Right kidney (tissue), 1 donor: ENCODE measurements around the gene VEPH1.
A peak's percentile ranks its signal among the peaks of the same experiment; 100 is the strongest.

ENCODE experiments used
- DNase-seq: peaks from one replicate; pipeline ENCODE4 v3.0.0-alpha.2; 2016

VEPH1 gene

DNA sequence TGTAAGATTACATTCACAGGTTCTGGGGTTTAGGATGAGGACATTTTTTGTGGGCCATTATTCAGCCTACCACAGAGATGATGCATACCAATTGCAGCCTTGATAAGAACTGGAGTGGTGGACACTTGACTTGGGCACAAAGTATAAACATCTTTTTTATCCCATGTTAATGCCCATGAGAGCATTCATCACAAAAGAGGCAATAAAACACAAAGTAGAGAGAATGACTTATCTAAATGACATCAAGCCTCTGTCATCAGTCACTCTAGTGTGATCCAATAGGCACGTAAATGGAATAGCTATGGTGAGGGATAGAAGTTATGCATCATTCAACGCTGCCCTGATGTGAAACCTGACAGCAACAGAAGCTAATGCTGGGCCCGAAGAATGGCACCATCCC lies 25.8 kb downstream of the VEPH1 start:
- DNase-seq: no peak

DNA sequence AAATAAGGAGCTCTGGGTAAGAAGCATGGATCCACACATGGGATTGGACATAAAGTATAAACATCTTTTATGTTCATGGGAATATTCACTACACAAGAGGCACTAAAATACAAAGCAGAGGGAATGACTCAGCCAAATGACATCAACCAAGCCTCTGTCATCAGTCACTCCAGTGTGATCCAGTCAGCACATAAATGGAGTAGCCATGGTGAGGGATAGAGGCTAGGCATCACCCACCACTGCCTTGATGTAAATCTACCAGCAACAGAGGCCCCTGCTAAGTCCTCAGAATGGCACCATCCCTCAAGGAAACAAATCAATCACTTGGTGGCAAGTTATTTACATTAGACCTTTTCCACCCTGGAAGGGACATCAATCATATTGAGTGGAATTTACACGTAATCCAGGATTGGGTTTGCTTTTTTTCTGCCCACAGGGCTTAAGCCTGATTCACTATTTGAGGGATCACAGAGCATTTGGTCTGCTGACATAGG lies 27.2 kb downstream of the VEPH1 start:
- no peak for DNase-seq

DNA sequence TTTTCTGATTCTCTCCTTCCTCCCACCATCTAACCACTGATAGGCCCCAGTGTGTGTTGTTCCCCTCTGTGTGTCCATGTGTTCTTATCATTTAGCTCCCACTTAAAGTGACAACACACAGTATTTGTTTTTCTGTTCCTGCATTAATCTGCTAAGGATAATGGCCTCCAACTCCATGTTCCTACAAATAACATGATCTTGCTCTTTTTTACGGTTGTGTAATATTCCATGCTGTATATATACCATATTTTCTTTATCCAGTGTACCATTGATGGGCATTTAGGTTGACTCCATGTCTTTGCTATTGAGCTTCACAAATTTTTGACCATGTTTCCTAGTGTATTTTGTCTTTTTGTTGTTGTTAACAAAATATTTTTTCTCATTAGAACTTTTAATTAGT lies 30.6 kb downstream of the VEPH1 start:
- DNase-seq: no peak

DNA sequence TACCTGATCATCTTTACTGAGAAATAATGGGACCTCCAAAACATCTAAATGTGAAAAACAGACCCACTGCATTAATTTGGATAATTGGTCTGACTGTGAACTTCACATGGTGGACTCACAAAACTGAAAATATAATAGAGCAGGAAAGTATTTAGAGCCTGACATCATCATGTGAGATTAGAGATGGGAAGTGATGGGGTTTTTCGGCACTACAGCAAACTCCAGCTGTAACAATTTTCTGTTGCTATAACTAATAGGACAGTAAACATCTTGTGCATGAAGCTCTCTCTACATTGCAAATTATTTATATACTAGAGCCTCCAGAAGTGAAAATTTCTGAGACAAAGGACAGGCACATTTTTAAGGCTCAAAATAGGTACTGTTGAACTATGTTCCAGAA lies 32.2 kb downstream of the VEPH1 start:
- DNase-seq: no peak

DNA sequence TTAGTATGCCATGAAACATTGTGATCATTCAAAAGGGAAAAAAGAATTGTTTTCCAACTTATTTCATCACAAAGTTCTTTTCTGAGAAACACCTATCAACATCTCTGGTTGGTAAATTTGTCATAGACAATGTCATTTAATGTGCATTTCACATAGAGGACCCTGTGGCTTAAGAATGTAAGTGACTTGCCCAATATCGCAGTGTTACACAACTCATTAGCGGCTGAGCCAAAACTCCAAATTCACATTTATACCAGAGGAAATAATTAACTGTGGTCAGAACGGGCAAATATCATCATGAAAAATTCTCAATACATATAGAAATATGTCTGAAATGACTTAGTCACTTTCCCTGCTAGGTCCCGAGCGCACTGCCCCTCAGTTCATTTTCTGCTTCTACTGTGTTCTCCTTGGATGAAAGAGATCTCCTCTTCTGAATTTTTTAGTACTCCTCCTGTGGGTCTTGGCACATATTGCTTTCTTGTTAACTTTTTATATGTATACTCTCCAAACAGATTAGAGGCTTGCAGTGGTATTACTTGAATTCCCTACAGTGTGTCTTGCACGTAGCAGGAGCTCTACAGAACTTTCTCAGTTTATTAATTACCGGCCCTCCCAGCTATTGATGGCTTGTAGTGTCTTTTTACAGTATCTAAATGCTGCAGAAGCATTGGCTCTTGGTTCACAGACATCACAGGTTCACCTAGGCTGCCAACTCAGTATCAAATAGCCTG lies 33.5 kb downstream of the VEPH1 start:
- no peak for DNase-seq

DNA sequence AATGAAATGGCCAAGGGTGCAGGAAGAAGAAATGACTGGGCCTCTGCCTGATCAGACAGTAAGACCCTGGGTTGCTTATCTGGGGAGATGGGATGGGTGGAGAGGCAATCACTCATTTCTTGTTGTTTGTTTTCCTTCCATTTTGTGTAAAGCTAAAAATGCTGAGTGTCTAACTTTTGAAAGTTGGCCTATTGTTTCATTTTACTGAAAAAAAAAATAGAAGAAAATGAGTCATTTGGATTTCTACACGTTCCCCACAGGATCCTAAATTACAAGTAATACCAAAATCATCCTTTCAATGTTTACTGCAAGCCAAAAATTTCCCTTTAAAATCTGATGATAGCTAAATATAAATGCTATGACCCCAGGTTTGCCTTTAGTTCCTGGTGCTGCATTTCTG lies 36.0 kb downstream of the VEPH1 start:
- no peak for DNase-seq

DNA sequence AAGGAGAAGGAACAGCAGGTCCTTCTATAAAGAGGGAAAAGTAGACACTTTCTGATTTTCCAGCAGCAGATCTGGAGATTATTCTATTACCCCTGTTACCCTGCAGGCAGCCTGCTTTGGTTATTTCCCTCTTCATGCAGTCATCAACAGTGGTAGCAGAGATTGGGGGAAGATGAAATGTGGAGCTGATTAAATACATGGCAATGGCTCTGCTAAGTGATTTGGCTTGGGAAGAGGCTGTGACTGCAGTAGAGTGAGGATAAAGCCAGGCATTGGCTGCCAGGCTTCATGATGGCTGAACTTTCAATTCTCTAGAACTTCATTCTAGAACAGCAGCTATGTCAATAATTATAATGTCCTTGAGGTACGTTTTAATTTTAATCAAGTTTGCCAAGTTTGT lies 37.5 kb downstream of the VEPH1 start:
- no peak for DNase-seq

DNA sequence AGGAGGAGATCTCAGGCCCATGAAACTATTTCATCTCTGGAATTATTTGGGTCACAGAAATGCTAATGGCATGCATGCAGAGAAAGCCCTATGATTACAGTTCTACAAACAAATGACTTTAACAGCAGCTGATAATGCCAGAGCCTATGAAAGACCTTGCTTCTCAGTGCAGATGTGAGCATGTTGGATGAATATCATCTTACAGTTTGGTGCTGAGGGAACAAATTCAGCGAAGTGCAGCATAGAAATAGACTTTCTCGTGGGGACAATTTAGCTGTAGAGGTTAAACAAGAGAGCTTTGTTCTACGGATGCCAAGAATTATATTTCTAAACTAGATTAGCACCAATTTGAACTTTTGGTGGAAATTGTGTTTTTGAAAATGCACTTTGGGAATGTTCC lies 38.9 kb downstream of the VEPH1 start:
- DNase-seq: no peak

DNA sequence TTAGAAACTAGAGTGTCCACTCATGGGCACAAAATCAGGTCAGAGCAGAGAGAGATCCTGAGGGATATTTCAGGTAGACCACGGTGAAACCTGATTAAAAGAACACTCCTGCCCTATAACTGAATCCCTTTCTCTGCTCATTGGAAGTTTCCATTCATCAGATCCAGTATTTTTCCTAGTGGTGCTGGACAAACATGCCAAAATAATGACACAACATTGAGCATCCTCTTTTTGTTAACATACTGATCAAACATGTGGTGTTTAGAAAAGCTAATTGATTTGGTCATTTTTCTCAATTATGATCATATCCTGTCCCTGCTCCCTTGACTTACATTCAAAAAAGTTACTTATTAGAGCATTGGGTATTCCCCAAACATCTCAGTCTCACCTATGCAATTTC lies 39.4 kb downstream of the VEPH1 start:
- no peak for DNase-seq

DNA sequence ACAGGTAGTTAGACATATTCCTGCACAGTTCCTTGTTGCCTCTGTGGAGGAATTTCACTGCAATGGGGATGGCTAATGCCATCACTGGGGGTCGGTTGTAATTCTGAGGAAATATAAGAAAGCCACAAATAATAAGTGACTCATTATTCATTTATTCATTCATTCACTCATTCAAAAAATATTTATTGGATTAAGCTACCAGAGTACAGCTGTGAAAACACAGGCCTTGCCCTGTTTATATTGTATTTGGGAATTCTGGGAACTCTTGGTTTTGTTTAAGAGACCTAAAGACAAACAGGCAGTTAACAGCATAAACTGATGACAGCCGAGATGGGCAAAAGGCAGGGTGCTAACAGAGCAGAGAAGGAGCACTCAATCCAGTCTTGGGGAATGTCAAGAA lies 43.0 kb downstream of the VEPH1 start:
- DNase-seq: no peak

DNA sequence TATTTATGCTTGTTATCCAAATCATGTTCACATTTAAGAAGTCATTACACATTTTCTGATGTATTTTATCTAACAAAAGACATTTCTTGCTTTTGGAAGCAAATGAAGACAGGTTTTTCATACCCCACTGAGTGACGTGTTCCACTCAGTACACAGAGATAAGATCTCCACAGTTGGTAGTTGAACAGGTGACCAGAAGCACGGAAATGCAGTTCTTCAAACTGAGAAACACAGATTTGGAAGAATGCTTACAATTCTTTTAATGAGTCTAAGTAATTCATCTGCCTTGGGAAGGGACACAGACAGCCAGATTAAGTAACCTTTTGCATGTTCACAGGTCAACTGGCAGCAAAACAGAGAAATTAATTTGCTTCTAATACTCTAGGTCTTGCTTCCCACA lies 43.5 kb downstream of the VEPH1 start:
- no peak for DNase-seq

DNA sequence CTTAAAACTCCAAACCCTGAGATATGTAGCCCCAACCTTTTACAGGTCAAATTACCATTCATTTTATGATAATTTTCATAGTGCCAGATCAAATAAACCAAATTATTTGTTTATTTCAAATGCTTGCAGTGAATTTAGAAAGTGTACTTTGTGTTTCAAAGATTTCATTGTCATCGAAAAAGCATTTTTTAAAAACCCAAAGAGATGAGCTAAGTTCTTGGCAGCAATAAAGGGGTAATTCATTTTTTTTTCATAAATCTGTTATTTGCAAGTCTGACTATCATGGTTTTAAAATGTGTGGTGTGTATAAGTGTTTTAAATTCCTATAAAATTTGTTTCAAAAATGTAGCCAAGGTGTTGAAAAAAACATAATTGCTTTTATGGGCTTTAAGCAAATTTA lies 49.4 kb downstream of the VEPH1 start:
- DNase-seq: no peak

DNA sequence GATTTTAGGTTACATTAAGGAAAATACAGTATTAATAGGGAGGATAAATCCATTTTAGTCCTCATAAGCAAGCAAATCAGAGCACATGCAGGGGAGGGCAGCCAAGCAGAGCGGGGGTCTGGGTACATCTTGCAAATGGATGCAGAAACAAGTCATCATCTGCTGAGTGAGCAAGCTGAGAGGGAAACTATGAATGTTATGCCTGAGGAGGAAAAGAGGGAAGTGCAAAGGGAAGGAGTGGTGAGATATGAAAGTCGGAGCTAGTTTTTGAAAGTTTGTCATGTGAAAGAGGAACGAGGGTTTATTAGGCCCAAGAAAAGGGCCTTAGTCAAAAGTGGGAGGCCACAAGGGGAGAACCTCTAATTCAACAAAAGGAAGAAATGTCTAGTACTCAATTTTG lies 51.1 kb downstream of the VEPH1 start:
- no peak for DNase-seq

DNA sequence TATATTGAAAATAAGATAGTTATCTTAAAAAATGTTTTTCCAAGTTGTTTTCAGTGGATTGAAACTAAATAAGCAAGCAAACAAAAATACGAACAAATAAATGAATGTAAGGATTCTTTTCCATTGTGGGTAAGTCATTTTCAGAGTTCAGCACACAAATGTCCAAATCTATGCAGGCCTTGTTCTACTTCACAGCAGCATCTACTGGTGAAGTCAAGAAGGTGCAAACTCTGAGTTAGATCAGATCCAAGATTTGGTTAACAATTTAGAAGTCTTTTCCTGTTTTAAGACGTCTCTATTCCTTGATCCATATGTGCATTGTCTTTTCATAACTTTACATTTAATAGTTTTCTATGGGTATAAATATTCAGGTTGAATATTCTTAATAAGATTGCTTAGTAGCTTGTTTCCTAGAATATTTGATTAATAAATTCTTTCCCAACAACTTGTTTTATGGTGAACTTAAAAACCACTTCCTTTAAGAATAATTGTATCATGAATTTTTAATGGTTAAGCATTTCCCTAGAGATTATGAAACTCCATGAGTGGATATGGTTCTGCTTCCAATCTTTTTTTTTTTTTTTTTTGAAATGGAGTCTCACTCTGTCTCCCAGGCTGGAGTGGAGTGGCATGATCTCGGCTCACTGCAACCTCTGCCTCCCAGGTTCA lies 56.1 kb downstream of the VEPH1 start:
- DNase-seq: no peak

DNA sequence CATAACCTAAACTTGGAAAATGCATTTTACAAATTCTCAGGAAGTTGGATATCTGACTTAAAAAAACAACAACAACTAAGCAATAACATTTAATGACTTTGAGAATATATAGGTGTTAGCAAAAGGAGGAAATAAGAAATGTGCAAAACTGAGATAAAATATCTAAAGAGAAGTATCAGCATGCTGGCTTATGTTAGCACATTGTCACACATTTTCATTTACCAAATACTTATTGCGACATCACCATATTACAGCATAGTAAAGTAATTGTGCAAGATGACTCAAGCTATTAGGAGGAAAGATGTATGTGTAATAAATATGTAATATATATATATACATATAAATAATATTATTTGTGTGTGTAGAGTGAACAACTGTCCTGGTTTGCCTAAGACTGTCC lies 57.4 kb downstream of the VEPH1 start:
- no peak for DNase-seq

DNA sequence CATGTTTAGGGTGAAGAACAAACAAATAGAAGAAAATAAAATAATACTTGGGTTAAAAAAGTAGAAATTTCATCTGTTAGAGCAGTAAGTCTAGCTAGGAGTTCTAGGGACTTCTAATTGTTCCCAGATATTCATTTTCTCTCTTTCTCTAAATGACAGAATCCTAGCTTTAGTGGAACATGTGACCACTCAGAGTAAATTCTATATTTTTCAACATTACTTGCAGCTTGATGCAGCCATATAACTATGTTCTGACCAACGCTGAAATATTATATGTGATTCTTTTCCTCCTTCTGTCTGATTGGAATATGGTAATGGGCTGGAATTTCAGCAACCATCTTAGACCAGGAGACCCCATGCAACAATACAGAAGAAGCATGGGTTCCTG lies 58.4 kb downstream of the VEPH1 start:
- no peak for DNase-seq

DNA sequence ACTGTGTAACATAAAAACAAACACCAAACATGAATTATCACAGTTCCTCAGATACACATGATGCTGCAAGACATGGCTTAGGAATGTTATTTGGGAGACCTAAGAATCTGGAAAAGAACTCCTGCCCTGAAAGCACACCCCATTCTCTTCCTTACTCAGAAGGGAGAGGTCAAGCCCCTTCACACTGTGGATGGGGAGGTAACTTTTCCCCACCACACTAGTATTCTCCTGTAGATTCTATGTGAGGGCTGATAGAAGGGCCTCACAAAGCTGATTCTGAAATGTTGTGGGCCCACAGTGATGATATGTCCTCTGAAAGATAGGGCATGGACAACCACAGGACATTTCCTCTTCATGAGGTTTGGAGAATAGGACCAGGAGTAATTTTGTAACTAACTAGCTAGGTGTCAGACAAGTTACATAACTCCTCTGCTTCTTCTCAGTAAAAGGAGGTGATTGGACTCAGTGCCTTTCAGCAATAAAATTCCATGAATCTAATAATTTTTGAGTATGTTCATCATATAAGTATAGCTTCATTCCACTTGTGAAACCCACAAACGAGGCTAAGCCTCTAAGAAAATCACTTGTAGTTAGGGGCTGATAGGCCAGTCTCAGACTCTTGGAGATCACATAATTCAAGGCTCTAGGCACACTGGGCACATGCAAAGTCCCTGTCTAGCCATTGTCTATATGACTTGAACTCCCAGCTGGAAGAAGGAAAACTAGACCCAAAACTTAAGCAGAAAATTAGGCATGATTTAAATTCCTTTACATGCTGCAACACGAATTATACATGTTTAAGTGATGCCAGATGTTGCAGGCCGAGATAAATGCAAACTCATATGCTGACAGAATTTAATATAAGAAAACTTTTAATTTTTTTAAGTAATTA lies 59.1 kb downstream of the VEPH1 start:
- no peak for DNase-seq

DNA sequence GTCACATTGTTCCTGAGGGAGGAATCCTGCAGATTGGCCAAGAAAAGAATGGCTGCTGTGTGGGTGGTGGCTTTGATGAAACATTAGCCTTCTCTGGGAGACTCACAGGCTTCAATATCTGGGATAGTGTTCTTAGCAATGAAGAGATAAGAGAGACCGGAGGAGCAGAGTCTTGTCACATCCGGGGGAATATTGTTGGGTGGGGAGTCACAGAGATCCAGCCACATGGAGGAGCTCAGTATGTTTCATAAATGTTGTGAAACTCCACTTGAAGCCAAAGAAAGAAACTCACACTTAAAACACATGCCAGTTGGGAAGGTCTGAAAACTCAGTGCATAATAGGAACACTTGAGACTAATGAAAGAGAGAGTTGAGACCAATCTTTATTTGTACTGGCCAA lies 60.5 kb downstream of the VEPH1 start:
- DNase-seq: no peak

DNA sequence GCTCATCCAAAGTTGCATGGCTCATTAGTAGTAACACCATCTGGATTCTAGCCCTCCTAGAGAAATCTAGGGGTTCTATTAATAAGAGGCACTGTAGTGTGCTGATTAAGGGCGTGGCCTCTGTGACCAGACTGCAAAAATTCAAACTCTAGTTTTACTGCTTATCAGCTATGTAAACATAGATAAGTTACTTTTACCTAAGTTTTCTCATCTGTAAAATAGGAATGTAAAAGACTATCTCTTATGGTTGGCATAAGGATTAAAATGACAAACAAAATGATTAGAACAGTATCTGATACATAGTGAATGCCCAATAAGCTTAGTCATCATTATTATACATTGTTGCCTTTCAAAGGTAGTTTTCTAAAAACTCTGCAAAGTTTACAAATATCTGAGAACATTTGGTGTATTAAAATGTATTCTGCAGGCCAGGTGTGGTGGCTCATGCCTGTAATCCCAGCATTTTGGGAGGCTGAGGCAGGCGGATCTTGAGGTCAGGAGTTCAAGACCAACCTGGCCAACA lies 62.1 kb downstream of the VEPH1 start:
- no peak for DNase-seq

DNA sequence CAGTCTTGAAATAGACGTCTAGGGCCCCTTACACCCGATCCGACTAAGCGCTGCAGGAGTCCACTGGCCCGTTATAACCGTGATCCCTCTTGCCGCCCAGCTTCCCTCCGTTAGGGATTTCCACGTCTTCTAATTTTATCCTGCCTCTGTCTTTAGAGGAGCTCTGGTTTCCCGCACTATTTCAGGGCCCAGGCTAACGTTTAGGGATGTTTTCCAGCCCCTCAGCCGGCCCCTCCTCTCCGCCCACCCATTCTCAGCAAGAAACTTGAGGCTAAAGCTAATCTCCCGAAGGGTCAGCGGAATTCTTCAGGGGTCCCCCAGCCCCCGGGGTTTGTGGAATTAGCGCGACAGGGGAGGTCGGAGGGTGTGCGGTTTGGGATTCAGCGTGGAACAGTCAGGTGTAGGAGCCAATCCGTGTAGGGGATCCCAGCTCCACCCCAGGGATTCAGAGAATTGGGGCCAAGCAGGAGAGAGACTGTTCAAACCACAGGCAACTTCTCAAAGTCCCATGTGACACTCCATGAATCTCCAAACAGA lies 65.0 kb downstream of the VEPH1 start:
- DNase-seq: no peak

DNA sequence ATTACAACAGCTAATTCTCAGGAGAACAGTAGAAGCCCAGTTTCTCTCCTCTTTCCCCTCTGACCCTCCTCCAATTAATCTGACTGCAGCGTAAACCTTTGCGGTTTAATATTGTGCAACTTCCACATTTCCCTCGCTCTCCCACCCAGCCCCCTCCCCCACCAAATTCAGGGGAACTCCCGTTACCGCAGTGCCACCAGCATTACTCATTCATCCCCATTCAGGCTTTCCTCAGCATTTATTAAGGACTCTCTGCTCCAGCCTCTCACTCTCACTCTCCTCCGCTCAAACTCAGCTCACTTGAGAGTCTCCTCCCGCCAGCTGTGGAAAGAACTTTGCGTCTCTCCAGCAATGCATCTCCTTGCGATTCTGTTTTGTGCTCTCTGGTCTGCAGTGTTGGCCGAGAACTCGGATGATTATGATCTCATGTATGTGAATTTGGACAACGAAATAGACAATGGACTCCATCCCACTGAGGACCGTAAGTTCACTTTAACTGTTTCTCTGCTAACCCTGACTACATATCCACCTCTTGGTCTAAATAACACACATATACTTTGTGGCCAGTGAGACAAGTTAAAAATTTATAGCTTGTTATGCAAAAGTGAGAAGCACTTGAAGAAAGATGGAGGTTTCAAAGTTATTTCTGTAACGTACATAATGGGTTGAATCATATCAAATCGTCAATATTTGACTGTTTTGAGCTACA lies 66.5 kb downstream of the VEPH1 start, which contains the start of gene PTX3:
TSS of gene PTX3 (plus strand) at position 268 of the 709 bp plus-strand sequence. CDS start at position 352, 84 bp downstream.
- DNase-seq: peak; percentile 53

DNA sequence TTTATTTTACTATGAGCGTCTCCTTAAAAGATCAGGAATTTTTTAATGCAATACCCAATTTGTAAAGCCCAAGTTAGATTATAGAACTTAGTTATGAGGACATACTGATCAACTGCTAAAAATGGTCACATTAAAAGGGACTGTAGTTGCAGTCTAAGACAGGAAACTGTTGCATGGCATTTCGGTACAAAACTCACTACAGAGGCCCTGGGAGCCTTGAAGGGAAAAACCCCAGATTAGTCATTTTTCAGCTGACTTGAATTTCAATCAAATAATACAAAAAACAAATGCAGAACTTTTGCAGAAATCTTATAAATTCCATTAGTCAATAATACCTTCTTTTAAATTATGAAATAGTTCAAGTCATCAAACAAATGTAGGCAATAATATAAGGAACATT lies 73.5 kb downstream of the VEPH1 start:
- DNase-seq: no peak
